ENCODE data around the gene SRGAP1.

DNA sequence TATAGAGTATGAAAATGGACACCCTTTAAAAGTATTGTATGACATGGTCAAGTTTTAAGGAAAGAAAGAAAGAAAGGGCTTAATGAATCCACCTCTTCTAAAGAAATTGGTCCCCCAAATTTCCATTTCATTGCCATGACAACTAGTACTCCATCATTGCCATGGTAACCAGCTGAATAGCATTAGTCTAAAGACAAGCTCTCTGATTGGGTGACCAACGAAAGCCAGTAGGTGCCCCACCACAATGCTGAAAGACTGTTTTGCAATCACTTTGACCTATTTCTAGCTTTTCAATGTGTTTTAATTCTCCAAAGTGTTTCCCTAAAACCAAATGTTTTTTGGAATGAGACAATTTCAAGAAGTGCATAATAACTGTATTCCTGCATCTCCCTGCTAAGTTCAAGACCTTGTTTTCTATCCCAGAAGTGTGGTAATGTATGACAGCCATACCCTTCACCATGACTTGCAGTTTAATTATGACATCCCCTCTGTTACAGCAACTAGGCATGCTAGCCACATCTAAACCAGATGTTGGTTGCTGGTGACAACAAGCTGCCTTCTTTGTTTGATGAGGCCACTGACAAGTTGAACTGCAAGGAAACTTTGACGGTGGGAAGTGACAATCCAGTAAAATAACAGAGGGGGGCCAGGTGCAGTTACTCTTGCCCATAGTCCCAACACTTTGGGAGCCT lies 330.9 kb downstream of the SRGAP1 start:
- TF ChIP-seq, protein P1, sequence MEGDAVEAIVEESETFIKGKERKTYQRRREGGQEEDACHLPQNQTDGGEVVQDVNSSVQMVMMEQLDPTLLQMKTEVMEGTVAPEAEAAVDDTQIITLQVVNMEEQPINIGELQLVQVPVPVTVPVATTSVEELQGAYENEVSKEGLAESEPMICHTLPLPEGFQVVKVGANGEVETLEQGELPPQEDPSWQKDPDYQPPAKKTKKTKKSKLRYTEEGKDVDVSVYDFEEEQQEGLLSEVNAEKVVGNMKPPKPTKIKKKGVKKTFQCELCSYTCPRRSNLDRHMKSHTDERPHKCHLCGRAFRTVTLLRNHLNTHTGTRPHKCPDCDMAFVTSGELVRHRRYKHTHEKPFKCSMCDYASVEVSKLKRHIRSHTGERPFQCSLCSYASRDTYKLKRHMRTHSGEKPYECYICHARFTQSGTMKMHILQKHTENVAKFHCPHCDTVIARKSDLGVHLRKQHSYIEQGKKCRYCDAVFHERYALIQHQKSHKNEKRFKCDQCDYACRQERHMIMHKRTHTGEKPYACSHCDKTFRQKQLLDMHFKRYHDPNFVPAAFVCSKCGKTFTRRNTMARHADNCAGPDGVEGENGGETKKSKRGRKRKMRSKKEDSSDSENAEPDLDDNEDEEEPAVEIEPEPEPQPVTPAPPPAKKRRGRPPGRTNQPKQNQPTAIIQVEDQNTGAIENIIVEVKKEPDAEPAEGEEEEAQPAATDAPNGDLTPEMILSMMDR (IDR thresholded peaks at IDR 0.05; ENCODE audit: poor library complexity): no peak
- TF ChIP-seq EZH2 (IDR thresholded peaks at IDR 0.05; ENCODE audit: borderline replicate concordance): no peak
- no peak for TF ChIP-seq EZH2phosphoT487 (IDR thresholded peaks at IDR 0.05; ENCODE audit: low read depth, severe bottlenecking, unreplicated experiment)
